GM23338 (cell line): ENCODE measurements around the gene EPS8L2. TPM values are rescaled to one million over a fixed set of nuclear protein-coding genes. Genes with fewer than 3 reads are reported as not detected.
A peak's percentile ranks its signal among the peaks of the same experiment; 100 is the strongest.

Source experiments
- ATAC-seq: fragments of 200-7000 bp; cut with Tn5 transposase; 3 replicates; pipeline ENCODE4 v1.9.1; 2020
- DNase-seq: peaks from one replicate; pipeline ENCODE4 v3.0.0-alpha.2; 2015; ENCODE audit warnings: low spot score
- H2AFZ ChIP-seq: fragments of 200-600 bp; sonication (generic); 2 replicates; pipeline ENCODE4 v1.8.0; 2016; ENCODE audit warnings: antibody characterized with exemption, mild to moderate bottlenecking, moderate library complexity
- H3F3A ChIP-seq: fragments of 200-600 bp; sonication (generic); replicated peaks from 2 replicates; pipeline ENCODE4 v1.8.0; 2017; ENCODE audit warnings: antibody characterized with exemption, mixed run types, low read depth
- H3K27ac ChIP-seq: fragments of 200-600 bp; sonication (generic); 2 replicates; pipeline ENCODE4 v1.6.1; 2016; ENCODE audit warnings: low read depth
- H3K27me3 ChIP-seq: fragments of 200-600 bp; sonication (generic); 2 replicates; pipeline ENCODE4 v1.8.0; 2016; ENCODE audit warnings: mild to moderate bottlenecking, mixed run types, moderate library complexity; ENCODE audit not compliant: insufficient read depth
- H3K36me3 ChIP-seq: fragments of 200-600 bp; sonication (generic); 2 replicates; pipeline ENCODE4 v1.8.0; 2016; ENCODE audit warnings: mild to moderate bottlenecking; ENCODE audit not compliant: insufficient read depth
- H3K4me1 ChIP-seq: fragments of 200-600 bp; sonication (generic); 2 replicates; pipeline ENCODE4 v1.8.0; 2016; ENCODE audit warnings: mild to moderate bottlenecking, moderate library complexity; ENCODE audit not compliant: insufficient read depth
- H3K4me2 ChIP-seq: fragments of 200-600 bp; sonication (generic); 2 replicates; pipeline ENCODE4 v1.7.1; 2017; ENCODE audit warnings: mixed run types
- H3K4me3 ChIP-seq: fragments of 200-600 bp; sonication (generic); 2 replicates; pipeline ENCODE4 v1.6.1; 2016; ENCODE audit warnings: mixed run types
- H3K79me2 ChIP-seq: fragments of 200-600 bp; sonication (generic); replicated peaks from 2 replicates; pipeline ENCODE4 v1.8.0; 2017; ENCODE audit warnings: mild to moderate bottlenecking; ENCODE audit not compliant: insufficient read depth
- H3K9me2 ChIP-seq: fragments of 200-600 bp; sonication (generic); 2 replicates; pipeline ENCODE4 v1.8.0; 2017; ENCODE audit not compliant: insufficient read depth
- H4K20me1 ChIP-seq: fragments of 200-600 bp; sonication (generic); replicated peaks from 2 replicates; pipeline ENCODE4 v1.8.0; 2017; ENCODE audit warnings: mild to moderate bottlenecking; ENCODE audit not compliant: insufficient read depth
- H3K27ac Mint-ChIP-seq: 2 replicates; pipeline ENCODE4 v1.8.0; 2020; ENCODE audit warnings: inconsistent platforms, mild to moderate bottlenecking, moderate library complexity, mixed read lengths
- H3K27me3 Mint-ChIP-seq: 3 replicates; pipeline ENCODE4 v1.8.0; 2022; ENCODE audit warnings: low read depth, mild to moderate bottlenecking, moderate library complexity, mixed read lengths, inconsistent platforms; ENCODE audit not compliant: insufficient read depth, poor library complexity
- H3K36me3 Mint-ChIP-seq: 3 replicates; pipeline ENCODE4 v1.8.0; 2021; ENCODE audit warnings: low read depth, mild to moderate bottlenecking, inconsistent platforms, moderate library complexity, mixed read lengths
- H3K4me1 Mint-ChIP-seq: 3 replicates; pipeline ENCODE4 v1.8.0; 2020; ENCODE audit warnings: mild to moderate bottlenecking, inconsistent platforms, mixed read lengths
- H3K4me3 Mint-ChIP-seq: 3 replicates; pipeline ENCODE4 v1.8.0; 2021; ENCODE audit warnings: moderate library complexity, mild to moderate bottlenecking, inconsistent platforms, mixed read lengths
- H3K9me3 Mint-ChIP-seq: 3 replicates; pipeline ENCODE4 v1.8.0; 2020; ENCODE audit warnings: moderate library complexity, mild to moderate bottlenecking, inconsistent platforms, mixed read lengths
- CREB1 ChIP-seq: fragments of 250-450 bp; sonication (Bioruptor Pico); IDR thresholded peaks from 2 replicates; pipeline ENCODE4 v1.5.0; 2020; ENCODE audit warnings: low read depth, mild to moderate bottlenecking, moderate library complexity
- JUNB ChIP-seq: IDR thresholded peaks from one replicate; pipeline ENCODE4 v1.6.1; 2016; ENCODE audit warnings: antibody characterized with exemption; ENCODE audit not compliant: unreplicated experiment
- NANOG ChIP-seq: IDR thresholded peaks from 2 replicates; pipeline ENCODE4 v1.6.1; 2016; ENCODE audit warnings: antibody characterized with exemption, borderline replicate concordance
- POLR2AphosphoS5 ChIP-seq: IDR thresholded peaks from 2 replicates; pipeline ENCODE4 v1.6.1; 2016; ENCODE audit warnings: antibody characterized with exemption, low read depth
- ZNF331 ChIP-seq: fragments of 250-450 bp; sonication (Bioruptor Pico); IDR thresholded peaks from 2 replicates; pipeline ENCODE4 v1.5.0; 2020; ENCODE audit warnings: low read depth, mild to moderate bottlenecking, moderate library complexity
- polyA plus RNA-seq: library from polyadenylated mRNA; unstranded; fragments of >200 nt; fragmentation: Nextera tagmentation; extraction: Ambion mirVana; gene quantifications from 2 replicates; pipeline ENCODE4 v1.2.1, GENCODE V29; 2016
- total RNA-seq: library from RNA; depleted of rRNA; stranded (reverse); fragments of >200 nt; shearing (Covaris generic); gene quantifications from 2 replicates; pipeline ENCODE4 v1.2.3, GENCODE V29; 2014; rRNA removed

Gene EPS8L2
- total and polyA plus RNA-seq, 2 experiments from 2014 or later = 38.7 to 59.4 TPM

DNA sequence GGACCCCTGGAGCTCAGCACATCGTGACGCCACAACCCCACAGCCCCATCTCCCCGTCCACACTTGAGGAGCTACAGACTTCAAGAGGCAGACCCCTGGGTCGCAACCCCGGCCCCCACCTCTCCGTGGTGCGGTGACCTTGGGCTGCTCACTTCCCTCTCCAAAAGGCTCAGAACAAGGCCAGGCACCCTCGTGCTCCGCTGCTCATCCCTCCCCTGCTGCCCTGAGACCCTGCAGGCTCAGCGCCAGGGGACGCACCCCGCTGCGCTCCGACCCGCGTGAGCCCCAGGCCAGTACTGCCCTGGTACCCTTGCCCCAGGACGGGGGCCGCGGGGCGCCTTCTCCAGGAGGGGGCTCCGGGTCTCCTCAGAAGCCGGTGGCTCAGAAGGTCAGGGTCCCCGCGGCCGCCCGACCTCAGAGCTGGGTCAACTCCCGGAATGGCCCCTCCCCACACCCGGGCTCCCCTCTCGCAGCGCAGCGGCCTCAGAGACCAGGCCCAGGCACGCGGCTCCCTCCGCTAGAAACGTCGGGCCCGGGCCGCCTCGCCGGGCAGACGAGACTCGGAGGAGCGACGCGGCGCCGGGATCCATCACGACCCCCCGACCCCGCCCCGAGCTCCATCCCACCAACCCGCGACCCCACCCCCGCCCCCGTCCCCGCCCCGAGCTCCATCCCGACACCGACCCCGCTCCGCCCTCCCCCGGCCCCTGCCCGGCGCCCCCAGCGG, 70.7 kb downstream of the EPS8L2 start:
- DNase-seq (peak; percentile 89), ATAC-seq (peak; percentile 59)
- no peak for TF ChIP-seq NANOG
- TF ChIP-seq CREB1 = no peak
- TF ChIP-seq JUNB = no peak
- no peak for TF ChIP-seq ZNF331 (CRISPR knock-in tag)
- peak; percentile 58; the same call in 1 of the 2 replicates for TF ChIP-seq POLR2AphosphoS5
- Histone ChIP-seq H3K4me2 (peak overlapping the region; percentile 90), H3K4me3 (peak overlapping the region; percentile 87), H3K27ac (no peak overlapping the region), H3F3A (peaks cover 4% of the 10 kb centered on the region; the same call in 1 of the 2 replicates), H2AFZ (no peak overlapping the region), H3K36me3 (no peaks in the 10 kb centered on the region; the same call in 1 of the 2 replicates), H4K20me1 (peaks cover 30% of the 10 kb centered on the region), H3K27me3 (no peaks in the 10 kb centered on the region), H3K79me2 (peaks cover 43% of the 10 kb centered on the region), H3K4me1 (peaks cover 11% of the 10 kb centered on the region; the same call in 1 of the 2 replicates), H3K9me2 (no peaks in the 10 kb centered on the region)
- peak overlapping the region; percentile 87 for H3K4me3 Mint-ChIP-seq
- peaks cover 16% of the 10 kb centered on the region for H3K27me3 Mint-ChIP-seq
- H3K27ac Mint-ChIP-seq = peak overlapping the region; percentile 82
- peaks cover 11% of the 10 kb centered on the region for H3K36me3 Mint-ChIP-seq
- no peaks in the 10 kb centered on the region for H3K9me3 Mint-ChIP-seq
- H3K4me1 Mint-ChIP-seq = peaks cover 19% of the 10 kb centered on the region

Other genes with a start within 250 kb of the EPS8L2 start
- 50.4 and 56.3 TPM in 2 replicates for gene RNH1, start 199.0 kb upstream of the EPS8L2 start, total RNA-seq
- 32.3 and 33.3 TPM in 2 replicates for gene RNH1, start 199.0 kb upstream of the EPS8L2 start, polyA plus RNA-seq
- gene HRAS, start 170.7 kb upstream of the EPS8L2 start, total RNA-seq = 28.7 and 37.9 TPM in 2 replicates
- 46.3 and 48.7 TPM in 2 replicates for gene HRAS, start 170.7 kb upstream of the EPS8L2 start, polyA plus RNA-seq
- gene LRRC56, start 168.7 kb upstream of the EPS8L2 start, total RNA-seq = 0.54 and 0.87 TPM in 2 replicates
- gene LRRC56, start 168.7 kb upstream of the EPS8L2 start, polyA plus RNA-seq = 0.52 and 0.73 TPM in 2 replicates
- 1.3 and 1.8 TPM in 2 replicates for gene LMNTD2, start 145.5 kb upstream of the EPS8L2 start, total RNA-seq
- gene LMNTD2, start 145.5 kb upstream of the EPS8L2 start, polyA plus RNA-seq = 1.9 and 2.1 TPM in 2 replicates
- gene RASSF7, start 145.3 kb upstream of the EPS8L2 start, total RNA-seq = 59.1 and 64.8 TPM in 2 replicates
- gene RASSF7, start 145.3 kb upstream of the EPS8L2 start, polyA plus RNA-seq = 37.6 and 39.6 TPM in 2 replicates
- gene PHRF1, start 129.8 kb upstream of the EPS8L2 start, total RNA-seq = 33.9 and 45.9 TPM in 2 replicates
- 11.0 and 11.6 TPM in 2 replicates for gene PHRF1, start 129.8 kb upstream of the EPS8L2 start, polyA plus RNA-seq
- gene IRF7, start 90.3 kb upstream of the EPS8L2 start, total RNA-seq = 13.8 and 17.3 TPM in 2 replicates
- 11.4 and 12.3 TPM in 2 replicates for gene IRF7, start 90.3 kb upstream of the EPS8L2 start, polyA plus RNA-seq
- gene CDHR5, start 81.3 kb upstream of the EPS8L2 start, total RNA-seq = not detected in 2 replicates
- not detected in 2 replicates for gene CDHR5, start 81.3 kb upstream of the EPS8L2 start, polyA plus RNA-seq
- gene SCT, start 79.0 kb upstream of the EPS8L2 start, total RNA-seq = not detected in 2 replicates
- 2.6 and 3.8 TPM in 2 replicates for gene SCT, start 79.0 kb upstream of the EPS8L2 start, polyA plus RNA-seq
- 0.27 and 1.0 TPM in 2 replicates for gene DRD4, start 69.0 kb upstream of the EPS8L2 start, total RNA-seq
- gene DRD4, start 69.0 kb upstream of the EPS8L2 start, polyA plus RNA-seq = 1.3 and 1.8 TPM in 2 replicates
- 33.5 and 42.6 TPM in 2 replicates for gene DEAF1, start 11.0 kb upstream of the EPS8L2 start, total RNA-seq
- 47.8 and 49.3 TPM in 2 replicates for gene DEAF1, start 11.0 kb upstream of the EPS8L2 start, polyA plus RNA-seq
- 12.8 and 13.1 TPM in 2 replicates for gene TMEM80, start 10.4 kb upstream of the EPS8L2 start, total RNA-seq
- 25.1 and 25.4 TPM in 2 replicates for gene TMEM80, start 10.4 kb upstream of the EPS8L2 start, polyA plus RNA-seq
- gene TALDO1, start 41.2 kb downstream of the EPS8L2 start, total RNA-seq = 339 and 353 TPM in 2 replicates
- gene TALDO1, start 41.2 kb downstream of the EPS8L2 start, polyA plus RNA-seq = 402 and 411 TPM in 2 replicates
- 28.0 and 51.0 TPM in 2 replicates for gene GATD1, start 71.3 kb downstream of the EPS8L2 start, total RNA-seq
- 39.3 and 44.9 TPM in 2 replicates for gene GATD1, start 71.3 kb downstream of the EPS8L2 start, polyA plus RNA-seq
- gene CEND1, start 83.9 kb downstream of the EPS8L2 start, total RNA-seq = 3.1 and 5.5 TPM in 2 replicates
- 4.8 and 5.7 TPM in 2 replicates for gene CEND1, start 83.9 kb downstream of the EPS8L2 start, polyA plus RNA-seq
- 41.2 and 46.4 TPM in 2 replicates for gene SLC25A22, start 92.0 kb downstream of the EPS8L2 start, total RNA-seq
- 20.2 and 21.0 TPM in 2 replicates for gene SLC25A22, start 92.0 kb downstream of the EPS8L2 start, polyA plus RNA-seq
- gene PIDD1, start 99.0 kb downstream of the EPS8L2 start, total RNA-seq = 26.0 and 37.6 TPM in 2 replicates
- gene PIDD1, start 99.0 kb downstream of the EPS8L2 start, polyA plus RNA-seq = 22.7 and 25.6 TPM in 2 replicates
- gene RPLP2, start 103.7 kb downstream of the EPS8L2 start, total RNA-seq = 428 and 518 TPM in 2 replicates
- 1,782 and 2,023 TPM in 2 replicates for gene RPLP2, start 103.7 kb downstream of the EPS8L2 start, polyA plus RNA-seq
- 33.4 and 45.6 TPM in 2 replicates for gene PNPLA2, start 112.7 kb downstream of the EPS8L2 start, total RNA-seq
- gene PNPLA2, start 112.7 kb downstream of the EPS8L2 start, polyA plus RNA-seq = 31.1 and 32.3 TPM in 2 replicates
- gene CRACR2B, start 121.7 kb downstream of the EPS8L2 start, total RNA-seq = 58.0 and 64.1 TPM in 2 replicates
- gene CRACR2B, start 121.7 kb downstream of the EPS8L2 start, polyA plus RNA-seq = 55.9 and 59.4 TPM in 2 replicates
- gene CD151, start 126.7 kb downstream of the EPS8L2 start, total RNA-seq = 109 and 119 TPM in 2 replicates
- 62.9 and 64.4 TPM in 2 replicates for gene CD151, start 126.7 kb downstream of the EPS8L2 start, polyA plus RNA-seq
- 32.2 and 34.0 TPM in 2 replicates for gene POLR2L, start 136.3 kb downstream of the EPS8L2 start, total RNA-seq
- gene POLR2L, start 136.3 kb downstream of the EPS8L2 start, polyA plus RNA-seq = 369 TPM in 2 replicates
- gene TSPAN4, start 136.6 kb downstream of the EPS8L2 start, total RNA-seq = 145 and 150 TPM in 2 replicates
- 76.8 and 88.4 TPM in 2 replicates for gene TSPAN4, start 136.6 kb downstream of the EPS8L2 start, polyA plus RNA-seq
- gene CHID1, start 204.6 kb downstream of the EPS8L2 start, total RNA-seq = 51.2 and 67.3 TPM in 2 replicates
- gene CHID1, start 204.6 kb downstream of the EPS8L2 start, polyA plus RNA-seq = 54.1 and 55.4 TPM in 2 replicates
- gene AP2A2, start 219.6 kb downstream of the EPS8L2 start, total RNA-seq = 36.4 and 47.5 TPM in 2 replicates
- gene AP2A2, start 219.6 kb downstream of the EPS8L2 start, polyA plus RNA-seq = 23.7 and 28.4 TPM in 2 replicates